AG10803 (cell line): ENCODE measurements around the gene IGHMBP2.

ENCODE experiments used
- DNase-seq: peaks from one replicate; pipeline ENCODE4 v3.0.0; 2010; ENCODE audit warnings: low read depth
- H3K4me3 ChIP-seq: 2 replicates; pipeline ENCODE4 v1.5.1; 2011; ENCODE audit warnings: mild to moderate bottlenecking, low read length, control low read depth
- TF ChIP-seq, protein P1 (sequence below): conservative IDR thresholded peaks from 2 replicates; pipeline ENCODE4 v1.5.1; 2011; ENCODE audit warnings: mild to moderate bottlenecking, low read length, control low read depth, inconsistent platforms

IGHMBP2 gene

DNA sequence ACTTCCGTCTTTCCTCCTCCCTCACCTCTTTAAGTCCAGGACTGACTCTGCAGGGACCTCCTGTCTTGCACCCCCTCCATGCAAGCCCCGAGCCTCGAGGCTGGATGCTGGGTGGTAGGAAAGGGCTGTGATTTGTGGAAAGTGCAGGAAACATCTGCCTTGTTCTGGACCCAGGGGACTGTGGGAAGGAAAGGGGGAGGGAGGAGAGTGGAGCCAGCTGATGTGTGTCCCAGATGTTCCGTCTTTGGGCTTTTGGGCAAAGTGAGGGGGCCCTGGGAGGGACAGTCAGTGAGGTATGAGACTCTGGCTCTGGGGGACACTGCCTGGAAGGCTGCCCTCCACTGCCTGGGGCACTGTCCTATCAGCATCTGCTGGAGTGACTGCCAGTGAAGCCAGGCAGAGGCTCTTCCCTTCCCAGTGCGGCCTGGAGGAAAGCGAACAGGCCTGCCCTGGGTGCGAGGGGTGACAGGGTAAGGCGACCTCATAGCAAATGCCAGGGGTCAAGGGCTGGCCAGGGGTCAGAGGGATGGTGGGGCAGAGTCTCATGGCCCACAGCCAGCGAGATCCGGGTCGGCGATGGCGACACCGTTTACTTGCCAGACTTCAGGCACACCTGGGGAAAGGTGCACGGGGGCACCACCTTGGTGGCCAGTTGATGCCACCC is 75.4 kb downstream of the IGHMBP2 start:
- TF ChIP-seq, protein P1, sequence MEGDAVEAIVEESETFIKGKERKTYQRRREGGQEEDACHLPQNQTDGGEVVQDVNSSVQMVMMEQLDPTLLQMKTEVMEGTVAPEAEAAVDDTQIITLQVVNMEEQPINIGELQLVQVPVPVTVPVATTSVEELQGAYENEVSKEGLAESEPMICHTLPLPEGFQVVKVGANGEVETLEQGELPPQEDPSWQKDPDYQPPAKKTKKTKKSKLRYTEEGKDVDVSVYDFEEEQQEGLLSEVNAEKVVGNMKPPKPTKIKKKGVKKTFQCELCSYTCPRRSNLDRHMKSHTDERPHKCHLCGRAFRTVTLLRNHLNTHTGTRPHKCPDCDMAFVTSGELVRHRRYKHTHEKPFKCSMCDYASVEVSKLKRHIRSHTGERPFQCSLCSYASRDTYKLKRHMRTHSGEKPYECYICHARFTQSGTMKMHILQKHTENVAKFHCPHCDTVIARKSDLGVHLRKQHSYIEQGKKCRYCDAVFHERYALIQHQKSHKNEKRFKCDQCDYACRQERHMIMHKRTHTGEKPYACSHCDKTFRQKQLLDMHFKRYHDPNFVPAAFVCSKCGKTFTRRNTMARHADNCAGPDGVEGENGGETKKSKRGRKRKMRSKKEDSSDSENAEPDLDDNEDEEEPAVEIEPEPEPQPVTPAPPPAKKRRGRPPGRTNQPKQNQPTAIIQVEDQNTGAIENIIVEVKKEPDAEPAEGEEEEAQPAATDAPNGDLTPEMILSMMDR: no peak
- DNase-seq: no peak
- H3K4me3 ChIP-seq: no peak overlapping the region

GRCh38 chr11:68979931-68980775 is 76.5 kb downstream of the IGHMBP2 start:
- TF ChIP-seq, protein P1: no peak
- H3K4me3 ChIP-seq: no peak overlapping the region
- no peak for DNase-seq

DNA sequence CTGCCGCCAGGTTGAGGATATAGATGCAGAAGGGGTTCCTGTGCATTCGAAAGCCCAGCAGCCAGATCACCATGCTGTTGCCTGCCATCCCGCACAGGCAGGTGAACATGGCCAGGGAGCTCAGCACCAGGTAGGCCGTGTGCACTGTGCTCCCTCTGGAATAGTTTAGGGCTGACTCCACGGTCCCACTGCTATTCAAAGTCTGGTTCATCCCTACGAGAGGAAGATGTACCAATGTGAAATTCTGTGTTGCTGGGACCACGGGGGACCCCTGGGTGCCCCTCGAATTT is 77.0 kb downstream of the IGHMBP2 start, which contains the start of gene MRGPRD:
Gene MRGPRD, minus strand, starts transcription at position 211 of the 290 bp plus-strand sequence. Its CDS starts 0 bp downstream, at position 211.
- DNase-seq: no peak
- no peak within 1 kb of the TSS for H3K4me3 ChIP-seq
- TF ChIP-seq, protein P1: no peak

GRCh38 chr11:68982134-68982533 is 78.4 kb downstream of the IGHMBP2 start:
- TF ChIP-seq, protein P1: no peak
- no peak for DNase-seq
- no peak overlapping the region for H3K4me3 ChIP-seq

- TF ChIP-seq, protein P1: no peak
- no peak overlapping the region for H3K4me3 ChIP-seq
- no peak for DNase-seq
Observed at GRCh38 chr11:68983801-68984200, 80.1 kb downstream of the IGHMBP2 start.

- no peak overlapping the region for H3K4me3 ChIP-seq
- TF ChIP-seq, protein P1: no peak
- no peak for DNase-seq
Observed at GRCh38 chr11:68987211-68987610, 83.5 kb downstream of the IGHMBP2 start.

- TF ChIP-seq, protein P1: no peak
- H3K4me3 ChIP-seq: no peak overlapping the region
- DNase-seq: no peak
Observed at GRCh38 chr11:68988491-68988890, 84.8 kb downstream of the IGHMBP2 start.
